NCI-H146 (cell line): ENCODE measurements around the gene WBP1L.

Source experiments
- DNase-seq: peaks from one replicate; lab custom pipeline; 2025; lab: John Stamatoyannopoulos, UW

Gene WBP1L

DNA sequence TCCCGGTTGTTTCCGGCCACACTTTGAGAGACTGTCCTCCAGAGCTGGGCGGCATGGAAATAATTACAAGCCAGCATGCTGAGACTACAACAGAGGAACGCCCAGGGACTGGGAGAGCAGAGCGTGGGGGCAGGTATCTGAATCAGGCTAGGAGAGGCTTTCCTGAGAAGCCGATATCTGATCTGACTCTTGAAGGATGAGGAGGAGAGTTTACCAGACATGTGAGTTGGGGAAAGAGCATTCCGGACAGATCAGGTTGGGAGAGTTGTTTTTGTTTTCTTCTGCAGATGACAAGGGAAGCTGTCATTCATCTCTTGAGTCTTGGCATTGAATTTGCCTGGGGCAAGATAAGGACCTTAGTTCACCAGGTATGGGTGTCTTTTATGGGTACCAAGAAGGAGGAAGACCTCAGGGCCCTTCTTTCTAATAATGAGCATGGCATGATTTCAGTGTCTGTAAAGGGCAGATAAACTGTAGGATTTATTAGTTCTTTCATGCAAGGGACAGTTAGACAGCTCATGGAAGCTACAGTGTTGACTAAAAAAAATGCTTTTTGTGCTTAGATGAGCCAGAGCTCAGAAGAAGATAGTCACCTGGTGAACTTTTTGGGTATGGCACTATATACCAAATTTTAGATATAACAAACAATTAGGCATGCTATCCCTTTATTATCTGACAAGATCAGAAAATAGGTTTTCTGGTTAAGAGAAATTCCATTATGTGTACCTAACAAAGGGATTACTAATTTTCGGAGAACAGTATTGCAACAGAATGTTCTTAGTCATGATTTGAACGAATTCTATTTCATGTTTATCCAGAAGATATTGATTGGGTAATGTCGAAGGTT, 36.2 kb downstream of the WBP1L start:
- DNase-seq: no peak

GRCh38 chr10:102780527-102780808, 36.7 kb downstream of the WBP1L start:
- DNase-seq: no peak

DNA sequence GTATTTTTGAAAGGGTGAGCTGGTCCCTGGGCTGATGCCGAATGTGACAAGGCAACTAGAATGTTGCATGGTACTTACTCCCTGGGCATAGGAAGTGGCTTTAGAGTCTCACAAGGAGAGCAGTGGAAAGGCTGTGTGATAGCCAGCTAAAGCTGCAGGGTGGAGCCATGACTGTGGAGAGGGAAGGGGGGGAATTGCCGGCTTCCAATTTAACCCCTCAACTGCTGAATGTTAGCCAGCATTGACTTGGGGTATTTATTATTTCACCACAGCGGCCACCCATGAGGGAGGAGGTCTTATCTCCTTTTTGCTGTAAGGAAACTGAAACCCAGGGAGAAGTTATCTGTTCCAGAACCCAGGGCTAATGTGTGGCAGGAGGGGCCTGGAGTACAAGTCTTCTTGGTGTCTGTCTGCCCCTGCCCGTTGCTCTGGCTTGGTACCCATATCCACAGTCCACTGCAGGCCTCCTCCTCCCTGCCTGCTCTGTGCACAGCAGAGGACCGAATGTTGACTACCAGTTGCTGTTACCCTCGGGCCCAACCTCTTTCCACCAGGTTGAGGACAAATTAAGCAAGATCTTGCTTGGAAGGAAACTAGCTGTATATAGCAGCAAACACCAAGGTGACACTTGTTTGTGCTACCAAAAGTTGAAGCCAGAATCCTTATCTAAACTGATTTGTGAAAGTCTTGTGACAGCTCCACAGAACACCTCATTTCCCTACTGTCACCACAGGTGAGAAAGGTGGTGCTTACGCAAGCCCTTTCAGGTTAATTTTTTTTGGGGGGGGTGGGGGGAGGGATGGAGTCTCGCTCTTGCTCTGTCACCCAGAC, 37.6 kb downstream of the WBP1L start:
- no peak for DNase-seq

DNA sequence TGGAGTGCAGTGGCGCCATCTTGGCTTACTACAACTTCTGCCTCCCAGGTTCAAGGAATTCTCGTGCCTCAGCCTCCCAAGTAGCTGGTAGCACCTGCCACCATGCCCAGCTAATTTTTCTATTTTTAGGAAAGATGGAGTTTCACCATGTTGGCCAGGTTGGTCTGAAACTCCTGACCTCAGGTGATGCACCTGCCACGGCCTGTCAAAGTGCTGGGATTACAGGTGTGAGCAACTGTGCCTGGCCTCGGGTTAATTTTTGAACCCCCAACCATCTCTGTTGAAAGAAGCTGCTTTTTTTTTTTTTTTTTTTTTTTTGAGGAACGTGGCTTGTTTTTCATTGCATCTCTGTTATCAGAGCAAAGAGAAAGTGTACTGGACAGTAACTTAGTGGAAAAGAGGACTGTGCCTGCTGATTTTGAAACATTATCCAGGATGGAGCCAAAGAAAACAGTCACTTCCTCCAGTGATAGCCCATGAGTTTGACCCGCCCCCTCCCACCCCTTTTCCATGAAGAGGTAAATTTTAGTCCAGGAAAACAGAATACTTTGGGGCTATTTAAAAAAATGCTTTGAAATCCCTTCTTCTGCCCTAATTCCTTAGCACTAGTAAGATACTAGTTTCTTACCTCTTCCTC, 38.3 kb downstream of the WBP1L start:
- no peak for DNase-seq

GRCh38 chr10:102782673-102783551, 39.2 kb downstream of the WBP1L start:
- DNase-seq: no peak

DNA sequence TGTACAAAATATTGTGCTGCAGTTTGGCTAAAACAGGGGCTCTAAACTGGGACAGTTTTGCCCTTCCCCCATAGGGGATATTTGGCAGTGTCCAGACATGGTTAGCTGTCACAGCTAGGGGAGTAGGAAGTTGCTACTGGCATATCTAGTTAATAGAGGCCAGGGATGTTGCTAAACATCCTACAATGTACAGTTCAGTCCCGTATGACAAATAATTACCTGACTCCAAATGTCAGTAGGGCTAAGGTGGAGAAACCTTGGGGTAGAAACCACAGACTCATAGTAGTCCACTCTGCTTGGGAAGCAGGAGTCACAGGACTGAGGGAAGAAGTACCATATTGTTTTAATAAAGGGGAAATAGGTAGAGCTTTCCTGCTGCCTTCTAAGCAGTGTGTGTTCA, 39.8 kb downstream of the WBP1L start:
- no peak for DNase-seq

GRCh38 chr10:102785818-102786217, 42.1 kb downstream of the WBP1L start:
- DNase-seq: no peak

GRCh38 chr10:102791754-102792395, 48.1 kb downstream of the WBP1L start:
- no peak for DNase-seq

DNA sequence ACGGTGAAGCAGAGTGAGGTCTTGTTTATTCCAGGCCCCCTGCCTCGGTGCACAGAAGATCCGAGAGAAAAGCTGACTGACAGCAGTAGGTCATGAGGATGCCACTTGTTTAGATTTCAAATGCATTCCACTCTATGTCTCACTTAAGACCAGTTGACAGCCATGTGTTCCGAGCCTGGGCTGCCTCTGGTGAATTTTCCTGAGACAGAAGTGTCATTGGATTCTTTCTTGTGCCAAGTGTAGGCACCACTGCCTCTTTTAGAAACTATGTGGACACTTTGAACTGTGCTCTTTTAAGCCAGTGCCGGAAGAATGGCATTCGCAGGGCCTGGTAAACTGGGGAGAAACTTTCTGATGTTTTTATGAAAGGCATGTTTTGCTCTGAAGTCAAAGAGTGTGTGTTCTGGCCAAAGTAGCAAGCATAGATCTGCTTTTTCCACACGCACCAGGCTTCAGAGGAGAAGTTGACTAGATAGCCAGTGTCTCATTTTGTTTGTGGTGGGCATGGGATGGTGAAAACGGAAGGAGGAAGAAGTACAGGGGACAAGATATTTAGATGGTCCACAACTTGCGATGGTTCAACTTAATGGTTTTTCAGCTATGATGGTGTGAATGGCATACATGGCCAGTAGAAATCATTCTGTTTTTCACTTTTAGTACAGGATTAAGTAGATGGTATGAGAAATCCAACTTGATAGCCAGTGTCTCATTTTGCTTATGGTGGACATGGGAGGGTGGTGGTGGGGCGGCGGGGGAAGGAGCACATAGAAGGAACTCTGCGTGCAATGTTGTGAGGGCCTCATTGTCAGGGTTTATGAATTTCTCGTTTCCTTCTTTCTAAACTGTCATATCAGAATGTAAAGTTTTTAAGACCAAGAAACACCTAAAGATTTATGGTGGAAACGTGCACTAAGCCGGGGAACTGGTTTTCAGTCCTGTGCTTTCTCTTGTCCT, 52.0 kb downstream of the WBP1L start:
- DNase-seq: no peak

DNA sequence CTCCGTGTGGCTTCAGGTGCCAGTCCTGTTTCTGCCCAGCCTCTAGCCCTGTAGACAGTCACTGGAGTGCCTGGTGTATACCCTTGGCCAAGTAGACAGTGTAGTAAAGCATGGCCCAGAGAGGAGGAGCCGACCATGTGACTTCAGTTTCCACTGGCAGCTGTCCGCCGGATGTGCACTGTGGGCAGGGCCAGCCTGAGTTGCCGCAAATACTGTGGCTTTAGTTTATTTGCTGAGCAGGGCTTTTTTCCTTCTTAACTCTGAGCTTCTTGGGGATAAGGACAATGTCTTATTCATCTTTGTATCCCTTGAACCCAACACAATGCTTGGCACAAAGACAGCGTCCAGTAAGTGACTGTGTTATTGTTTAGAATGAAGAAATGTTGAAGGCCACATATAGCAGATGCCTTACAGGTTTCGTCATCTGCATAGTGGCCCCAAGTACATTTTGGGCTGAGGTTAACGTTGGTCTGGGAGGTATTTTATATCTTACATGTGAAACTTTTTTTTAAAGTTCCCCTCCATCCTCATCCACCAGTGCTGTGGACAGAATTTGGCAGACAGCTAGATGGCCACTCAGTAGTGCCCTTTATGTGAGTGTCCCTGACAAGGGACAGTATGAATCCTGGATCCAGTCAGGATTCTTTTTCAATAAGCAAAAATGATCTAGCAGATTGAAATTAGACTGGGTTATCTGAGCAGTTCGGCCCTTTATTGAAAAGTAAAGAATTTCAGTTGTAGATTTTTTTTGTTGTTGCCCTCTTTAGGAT, 52.8 kb downstream of the WBP1L start:
- no peak for DNase-seq

- DNase-seq: no peak
Observed at GRCh38 chr10:102799691-102800471, 56.1 kb downstream of the WBP1L start.

DNA sequence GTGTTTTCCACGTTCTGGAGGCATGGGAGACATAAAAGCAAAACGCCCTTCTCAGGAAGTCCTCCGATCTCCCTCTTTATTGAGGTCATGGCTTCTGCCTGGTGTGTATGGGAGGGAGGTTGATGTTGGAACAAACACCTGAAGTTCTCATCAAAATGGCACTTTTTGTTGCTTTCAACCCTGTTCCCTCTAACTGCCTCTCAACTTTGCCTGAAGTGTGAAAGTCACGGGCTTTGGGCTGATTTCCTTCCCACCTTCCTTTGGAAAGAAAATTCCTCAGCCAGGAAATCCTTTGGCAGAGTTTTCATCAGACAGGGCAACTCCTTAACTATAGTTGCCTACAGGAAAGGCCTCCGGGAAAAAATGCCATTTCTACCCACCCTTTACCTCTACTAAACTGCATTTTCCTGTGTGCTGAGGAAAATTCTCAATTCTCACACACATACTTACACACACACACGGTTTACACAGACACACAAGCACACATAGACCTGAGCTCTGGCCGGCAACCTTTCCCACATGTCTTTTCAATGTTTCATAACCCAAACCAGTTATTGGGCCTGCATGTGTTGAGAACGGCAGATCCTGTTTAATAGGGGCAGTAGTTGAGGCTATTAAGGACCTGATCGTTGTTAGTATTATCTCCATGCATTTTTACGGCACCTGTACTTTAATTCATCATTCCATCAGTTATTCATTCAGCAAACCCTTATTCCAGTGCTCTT, 57.0 kb downstream of the WBP1L start:
- DNase-seq: no peak

DNA sequence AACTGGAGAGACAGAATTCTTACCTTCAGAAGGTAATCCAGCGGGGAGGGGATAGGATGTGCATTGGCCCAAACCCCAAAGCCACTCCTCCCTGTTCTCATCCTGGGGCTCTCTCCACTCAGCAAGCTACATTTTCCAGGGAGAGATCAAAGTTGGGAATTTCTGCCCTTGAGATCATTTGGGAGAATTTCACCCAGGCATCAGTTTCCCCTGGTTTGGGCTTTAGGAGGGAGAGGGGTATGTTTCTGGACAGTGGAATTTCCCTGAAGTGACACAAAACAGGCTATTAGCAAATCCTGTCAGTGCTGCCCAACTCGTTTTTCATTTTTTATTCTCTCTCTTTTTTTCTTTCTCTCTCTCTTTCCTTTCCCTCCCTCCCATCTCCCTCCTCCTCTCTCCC, 57.7 kb downstream of the WBP1L start:
- no peak for DNase-seq

DNA sequence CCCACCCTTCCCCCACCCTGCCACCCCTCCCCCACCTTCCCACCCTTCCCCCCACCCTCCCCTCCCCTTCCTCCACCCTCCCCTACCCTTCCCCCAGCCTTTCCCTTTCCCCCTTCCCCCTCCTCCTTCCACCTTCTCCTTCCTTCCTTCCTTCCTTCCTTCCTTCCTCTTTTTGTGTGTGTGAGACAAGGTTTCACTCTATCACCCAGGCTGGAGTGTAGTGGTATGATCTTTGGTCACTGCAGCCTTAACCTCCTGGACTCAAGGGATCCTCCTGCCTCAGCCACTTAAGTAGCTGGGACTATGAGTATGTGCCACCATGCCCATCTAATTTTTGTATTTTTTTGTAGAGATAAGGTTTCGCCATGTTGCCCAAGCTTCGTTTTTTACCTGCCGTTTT, 58.2 kb downstream of the WBP1L start:
- no peak for DNase-seq

DNA sequence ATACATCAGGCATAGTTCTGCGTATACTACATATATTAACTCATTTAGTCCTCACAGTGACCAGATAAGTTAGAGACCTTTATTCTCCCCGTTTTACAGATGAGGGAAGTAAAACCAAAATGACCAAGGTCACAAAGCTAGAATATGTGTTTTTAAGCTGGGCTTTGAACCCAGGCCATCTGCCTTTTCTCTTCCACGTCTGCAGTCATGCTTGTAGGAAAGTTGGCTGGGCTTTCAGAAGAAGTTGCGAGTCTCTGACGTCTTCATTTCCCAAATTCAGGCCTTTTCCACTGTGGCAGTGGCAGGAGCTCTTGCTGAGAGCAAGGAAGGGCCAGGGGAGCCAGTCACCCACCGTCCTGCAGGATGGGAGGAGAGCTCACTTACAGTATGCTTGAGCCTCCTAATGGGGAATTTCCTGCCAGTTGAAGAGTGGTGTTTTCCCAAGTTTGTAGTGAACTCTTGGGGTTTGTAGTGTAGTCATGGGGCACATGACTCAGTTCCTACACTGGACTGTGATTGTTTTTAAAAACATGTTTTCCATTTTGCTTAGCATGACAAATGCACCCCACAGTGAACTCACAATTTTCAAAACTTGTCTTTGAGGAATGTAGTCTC, 59.3 kb downstream of the WBP1L start:
- no peak for DNase-seq

DNA sequence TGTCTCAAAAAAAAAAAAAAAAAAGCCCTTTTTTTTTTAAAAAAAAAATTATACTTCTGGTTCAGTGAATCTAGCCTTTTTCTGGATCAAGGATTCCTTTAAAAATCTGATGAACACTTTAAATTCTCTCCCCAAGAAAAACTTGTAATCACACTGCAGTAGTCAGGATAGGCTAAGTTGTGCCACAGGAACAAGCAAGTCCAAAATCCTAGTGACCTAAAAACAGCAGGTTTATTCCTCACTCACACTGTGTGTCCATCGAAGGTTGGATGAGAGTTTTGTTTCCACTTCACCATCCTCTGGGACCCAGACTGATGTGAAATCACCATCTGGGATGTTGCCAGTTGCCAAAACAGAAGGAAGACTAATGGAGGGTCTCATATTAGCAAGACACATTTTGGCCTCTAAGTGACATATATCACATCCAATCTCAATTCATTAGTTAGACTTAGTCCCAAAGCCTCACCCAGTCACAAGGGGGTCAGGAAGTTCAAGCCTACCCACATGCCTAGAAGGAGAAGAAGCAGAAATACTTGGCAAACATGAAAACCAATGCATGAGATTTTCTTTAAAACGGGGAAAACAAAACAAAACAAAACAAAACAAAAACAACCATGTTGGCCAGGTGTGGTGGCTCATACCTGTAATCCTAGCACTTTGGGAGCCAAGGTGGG, 60.8 kb downstream of the WBP1L start:
- DNase-seq: no peak

- DNase-seq: no peak
Observed at GRCh38 chr10:102808380-102808779, 64.6 kb downstream of the WBP1L start.
